Measurements from ENCODE around the gene RBPJL.

The RBPJL gene

GRCh38 chr20:45336530-45337366 lies 30.1 kb downstream of the RBPJL start:
- Histone ChIP-seq H3K9me2 (replicated peaks; ENCODE audit: control insufficient read depth, low read length) (no peaks in the 10 kb centered on the region), H3K36me3 (ENCODE audit: control insufficient read depth, low read length) (no peaks in the 10 kb centered on the region), H3K4me3 (ENCODE audit: low read length) (no peak overlapping the region), H3K9me3 (ENCODE audit: control insufficient read depth, insufficient read depth, low read length) (no peaks in the 10 kb centered on the region), H3K4me1 (ENCODE audit: control insufficient read depth, low read length) (no peaks in the 10 kb centered on the region), H3K27ac (ENCODE audit: low read depth, low read length) (no peak overlapping the region), H4K20me1 (ENCODE audit: control insufficient read depth, insufficient read depth, low read depth, low read length) (no peaks in the 10 kb centered on the region), H3K4me2 (ENCODE audit: low read length) (no peak overlapping the region), H3F3A (ENCODE audit: control insufficient read depth, insufficient read depth) (no peaks in the 10 kb centered on the region), H3K27me3 (ENCODE audit: control insufficient read depth, low read length) (peaks cover 15% of the 10 kb centered on the region), H3K79me2 (ENCODE audit: control insufficient read depth, low read length) (no peaks in the 10 kb centered on the region)
- TF ChIP-seq CTCF (IDR thresholded peaks at IDR 0.05; ENCODE audit: low read depth, low read length, poor library complexity, severe bottlenecking), result no peak
- TF ChIP-seq EZH2phosphoT487 (IDR thresholded peaks at IDR 0.05; ENCODE audit: borderline replicate concordance, low read length), result no peak

GRCh38 chr20:45337367-45338120 lies 30.9 kb downstream of the RBPJL start:
- H3F3A ChIP-seq (ENCODE audit: control insufficient read depth, insufficient read depth), result no peaks in the 10 kb centered on the region
- H3K9me2 ChIP-seq (replicated peaks; ENCODE audit: control insufficient read depth, low read length), result no peaks in the 10 kb centered on the region
- no peaks in the 10 kb centered on the region for H3K79me2 ChIP-seq (ENCODE audit: control insufficient read depth, low read length)
- H3K27ac ChIP-seq (ENCODE audit: low read depth, low read length), result no peak overlapping the region
- H3K9me3 ChIP-seq (ENCODE audit: control insufficient read depth, insufficient read depth, low read length), result no peaks in the 10 kb centered on the region
- peaks cover 22% of the 10 kb centered on the region for H3K27me3 ChIP-seq (ENCODE audit: control insufficient read depth, low read length)
- no peak overlapping the region for H3K4me3 ChIP-seq (ENCODE audit: low read length)
- no peak overlapping the region for H3K4me2 ChIP-seq (ENCODE audit: low read length)
- TF ChIP-seq CTCF (IDR thresholded peaks at IDR 0.05; ENCODE audit: low read depth, low read length, poor library complexity, severe bottlenecking) (no peak), EZH2phosphoT487 (IDR thresholded peaks at IDR 0.05; ENCODE audit: borderline replicate concordance, low read length) (no peak)
- no peaks in the 10 kb centered on the region for H3K36me3 ChIP-seq (ENCODE audit: control insufficient read depth, low read length)
- H4K20me1 ChIP-seq (ENCODE audit: control insufficient read depth, insufficient read depth, low read depth, low read length), result no peaks in the 10 kb centered on the region
- H3K4me1 ChIP-seq (ENCODE audit: control insufficient read depth, low read length), result no peaks in the 10 kb centered on the region

- no peak overlapping the region for H3K4me2 ChIP-seq (ENCODE audit: low read length)
- H3K9me3 ChIP-seq (ENCODE audit: control insufficient read depth, insufficient read depth, low read length), result no peaks in the 10 kb centered on the region
- H3K36me3 ChIP-seq (ENCODE audit: control insufficient read depth, low read length), result no peaks in the 10 kb centered on the region
- no peaks in the 10 kb centered on the region for H3F3A ChIP-seq (ENCODE audit: control insufficient read depth, insufficient read depth)
- TF ChIP-seq CTCF (IDR thresholded peaks at IDR 0.05; ENCODE audit: low read depth, low read length, poor library complexity, severe bottlenecking) (no peak), EZH2phosphoT487 (IDR thresholded peaks at IDR 0.05; ENCODE audit: borderline replicate concordance, low read length) (no peak)
- no peak overlapping the region for H3K4me3 ChIP-seq (ENCODE audit: low read length)
- no peaks in the 10 kb centered on the region for H3K79me2 ChIP-seq (ENCODE audit: control insufficient read depth, low read length)
- peaks cover 25% of the 10 kb centered on the region for H3K27me3 ChIP-seq (ENCODE audit: control insufficient read depth, low read length)
- H4K20me1 ChIP-seq (ENCODE audit: control insufficient read depth, insufficient read depth, low read depth, low read length), result no peaks in the 10 kb centered on the region
- no peak overlapping the region for H3K27ac ChIP-seq (ENCODE audit: low read depth, low read length)
- H3K4me1 ChIP-seq (ENCODE audit: control insufficient read depth, low read length), result no peaks in the 10 kb centered on the region
- H3K9me2 ChIP-seq (replicated peaks; ENCODE audit: control insufficient read depth, low read length), result no peaks in the 10 kb centered on the region
These were observed 31.7 kb downstream of the RBPJL start for GRCh38 chr20:45338121-45339030.

Measured in DOHH2 (cell line).